Caco-2 (cell line): ENCODE data around the gene KIAA1958. TPM values are rescaled to one million over a fixed set of nuclear protein-coding genes. Genes with fewer than 3 reads are reported as not detected.

Source experiments
- BruUV-seq: library from RNA; stranded (reverse); fragments of 400-500 nt; replicated peaks from 2 replicates; lab custom pipeline; 2021; lab: Mats Ljungman, UMichigan
- CTCF ChIA-PET: fragments of 300-600 bp; sonication (Branson Sonifier 250); formaldehyde crosslinking; loops from one replicate; lab custom pipeline; 2022; ENCODE audit warnings: antibody characterized with exemption; lab: Charles Lee
- POLR2A ChIA-PET: fragments of 300-600 bp; sonication (Branson Sonifier 250); formaldehyde crosslinking; loops from one replicate; lab custom pipeline; 2022; ENCODE audit warnings: antibody characterized with exemption; lab: Charles Lee
- DNase-seq, 2 experiments: peaks; one replicate each; pipeline versions ENCODE4 v3.0.0 to v3.0.0-alpha.2; 2020 to 2022
- H3K27me3 ChIP-seq: replicated peaks from 2 replicates; pipeline ENCODE4 v1.6.0; 2011; ENCODE audit warnings: low read length; ENCODE audit not compliant: control insufficient read depth, insufficient read depth
- H3K36me3 ChIP-seq: 2 replicates; pipeline ENCODE4 v1.5.1; 2011; ENCODE audit warnings: low read length; ENCODE audit not compliant: control insufficient read depth, insufficient read depth
- H3K4me1 ChIP-seq: fragments of 250-450 bp; sonication (Bioruptor Pico); 2 replicates; pipeline ENCODE4 v1.5.1; 2020; ENCODE audit warnings: mild to moderate bottlenecking
- H3K4me3 ChIP-seq: 2 replicates; pipeline ENCODE4 v1.5.1; 2011; ENCODE audit warnings: low read depth, mild to moderate bottlenecking, control low read depth, low read length
- H3K9me3 ChIP-seq: fragments of 250-450 bp; sonication (Bioruptor Pico); 2 replicates; pipeline ENCODE4 v1.5.1; 2020; ENCODE audit warnings: mild to moderate bottlenecking, moderate library complexity
- H3K27ac Mint-ChIP-seq: one replicate; pipeline ENCODE4 v1.8.0; 2022; ENCODE audit warnings: mixed read lengths; ENCODE audit not compliant: unreplicated experiment
- H3K27me3 Mint-ChIP-seq: one replicate; pipeline ENCODE4 v1.8.0; 2022; ENCODE audit warnings: mixed read lengths; ENCODE audit not compliant: insufficient read depth, unreplicated experiment
- H3K36me3 Mint-ChIP-seq: one replicate; pipeline ENCODE4 v1.8.0; 2022; ENCODE audit warnings: mild to moderate bottlenecking, mixed read lengths; ENCODE audit not compliant: insufficient read depth, unreplicated experiment
- H3K4me1 Mint-ChIP-seq: one replicate; pipeline ENCODE4 v1.8.0; 2022; ENCODE audit warnings: low read depth, mixed read lengths; ENCODE audit not compliant: unreplicated experiment
- H3K4me3 Mint-ChIP-seq: one replicate; pipeline ENCODE4 v1.8.0; 2022; ENCODE audit warnings: mild to moderate bottlenecking, moderate library complexity, mixed read lengths; ENCODE audit not compliant: unreplicated experiment
- H3K9me3 Mint-ChIP-seq: one replicate; pipeline ENCODE4 v1.8.0; 2022; ENCODE audit warnings: mixed read lengths; ENCODE audit not compliant: unreplicated experiment
- intact Hi-C: fragments of 100-400 bp; cut with micrococcal nuclease; formaldehyde crosslinking; loops from one replicate; pipeline ENCODE4 v1.10.0; 2022; ENCODE audit not compliant: unreplicated experiment
- total RNA-seq: library from RNA; stranded (reverse); gene quantifications from 2 replicates; pipeline ENCODE4 v1.2.3, GENCODE V29; 2022
- TF ChIP-seq, protein P1 (sequence below), 2 experiments: fragments of 200-600 bp in 1 of 2; IDR thresholded peaks; 1 replicate in 1 of 2; 2 replicates in 1 of 2; pipeline versions ENCODE4 v1.5.1 to v1.8.0; 2011 to 2022; ENCODE audit warnings: antibody characterized with exemption in 1 of 2, control low read depth in 1 of 2, inconsistent platforms in 1 of 2, low read depth in 1 of 2, low read length in 1 of 2, mild to moderate bottlenecking in 1 of 2, moderate library complexity in 1 of 2; ENCODE audit not compliant: insufficient read depth in 1 of 2, severe bottlenecking in 1 of 2, unreplicated experiment in 1 of 2

KIAA1958 gene
- total RNA-seq, 1 experiment from 2014 or later: 20.0 TPM

- H3K4me1 Mint-ChIP-seq: peaks cover 15% of the 10 kb centered on the region
- Histone ChIP-seq H3K9me3 (no peaks in the 10 kb centered on the region), H3K4me1 (peaks cover 8% of the 10 kb centered on the region), H3K36me3 (no peaks in the 10 kb centered on the region), H3K27me3 (no peaks in the 10 kb centered on the region), H3K4me3 (no peak overlapping the region)
- peaks cover 10% of the 10 kb centered on the region for H3K9me3 Mint-ChIP-seq
- no peak overlapping the region for H3K27ac Mint-ChIP-seq
- no peak overlapping the region for H3K4me3 Mint-ChIP-seq
- H3K36me3 Mint-ChIP-seq: peaks cover 6% of the 10 kb centered on the region
- BruUV-seq: no TSS peak
- no peak for DNase-seq
- intact Hi-C loops: no loop called here
- ChIA-PET POLR2A (no interaction called here), CTCF (no interaction called here)
- TF ChIP-seq, protein P1, sequence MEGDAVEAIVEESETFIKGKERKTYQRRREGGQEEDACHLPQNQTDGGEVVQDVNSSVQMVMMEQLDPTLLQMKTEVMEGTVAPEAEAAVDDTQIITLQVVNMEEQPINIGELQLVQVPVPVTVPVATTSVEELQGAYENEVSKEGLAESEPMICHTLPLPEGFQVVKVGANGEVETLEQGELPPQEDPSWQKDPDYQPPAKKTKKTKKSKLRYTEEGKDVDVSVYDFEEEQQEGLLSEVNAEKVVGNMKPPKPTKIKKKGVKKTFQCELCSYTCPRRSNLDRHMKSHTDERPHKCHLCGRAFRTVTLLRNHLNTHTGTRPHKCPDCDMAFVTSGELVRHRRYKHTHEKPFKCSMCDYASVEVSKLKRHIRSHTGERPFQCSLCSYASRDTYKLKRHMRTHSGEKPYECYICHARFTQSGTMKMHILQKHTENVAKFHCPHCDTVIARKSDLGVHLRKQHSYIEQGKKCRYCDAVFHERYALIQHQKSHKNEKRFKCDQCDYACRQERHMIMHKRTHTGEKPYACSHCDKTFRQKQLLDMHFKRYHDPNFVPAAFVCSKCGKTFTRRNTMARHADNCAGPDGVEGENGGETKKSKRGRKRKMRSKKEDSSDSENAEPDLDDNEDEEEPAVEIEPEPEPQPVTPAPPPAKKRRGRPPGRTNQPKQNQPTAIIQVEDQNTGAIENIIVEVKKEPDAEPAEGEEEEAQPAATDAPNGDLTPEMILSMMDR (IDR thresholded peaks at IDR 0.05; ENCODE audit: insufficient read depth in 1 of 2, low read depth in 1 of 2, low read length in 1 of 2, severe bottlenecking in 1 of 2, unreplicated experiment in 1 of 2): no peak
- no peaks in the 10 kb centered on the region for H3K27me3 Mint-ChIP-seq
Observed at GRCh38 chr9:112529316-112529715, 42.7 kb downstream of the KIAA1958 start.

GRCh38 chr9:112530751-112531205 is 44.2 kb downstream of the KIAA1958 start:
- no peaks in the 10 kb centered on the region for H3K36me3 ChIP-seq
- DNase-seq: no peak
- Mint-ChIP-seq H3K4me1 (peaks cover 15% of the 10 kb centered on the region), H3K4me3 (no peak overlapping the region), H3K27ac (no peak overlapping the region), H3K27me3 (no peaks in the 10 kb centered on the region), H3K36me3 (peaks cover 6% of the 10 kb centered on the region), H3K9me3 (peaks cover 6% of the 10 kb centered on the region)
- ChIA-PET POLR2A (no interaction called here), CTCF (no interaction called here)
- H3K27me3 ChIP-seq: no peaks in the 10 kb centered on the region
- no TSS peak for BruUV-seq
- no peak overlapping the region for H3K4me3 ChIP-seq
- peaks cover 8% of the 10 kb centered on the region for H3K4me1 ChIP-seq
- TF ChIP-seq, protein P1 (IDR thresholded peaks at IDR 0.05; ENCODE audit: insufficient read depth in 1 of 2, low read depth in 1 of 2, low read length in 1 of 2, severe bottlenecking in 1 of 2, unreplicated experiment in 1 of 2): no peak
- intact Hi-C loops: no loop called here
- H3K9me3 ChIP-seq: no peaks in the 10 kb centered on the region

- no peak for DNase-seq
Observed at GRCh38 chr9:112531666-112532282, 45.1 kb downstream of the KIAA1958 start.

More at GRCh38 chr9:112531666-112532282, 45.1 kb downstream of the KIAA1958 start:
- peaks cover 6% of the 10 kb centered on the region for H3K36me3 Mint-ChIP-seq
- no peak overlapping the region for H3K4me3 Mint-ChIP-seq
- Histone ChIP-seq H3K4me1 (peaks cover 8% of the 10 kb centered on the region), H3K27me3 (no peaks in the 10 kb centered on the region), H3K4me3 (no peak overlapping the region), H3K9me3 (no peaks in the 10 kb centered on the region), H3K36me3 (no peaks in the 10 kb centered on the region)
- no peaks in the 10 kb centered on the region for H3K27me3 Mint-ChIP-seq
- H3K27ac Mint-ChIP-seq: no peak overlapping the region
- ChIA-PET CTCF (no interaction called here), POLR2A (no interaction called here)
- TF ChIP-seq, protein P1 (IDR thresholded peaks at IDR 0.05; ENCODE audit: insufficient read depth in 1 of 2, low read depth in 1 of 2, low read length in 1 of 2, severe bottlenecking in 1 of 2, unreplicated experiment in 1 of 2): no peak
- peaks cover 15% of the 10 kb centered on the region for H3K4me1 Mint-ChIP-seq
- no peaks in the 10 kb centered on the region for H3K9me3 Mint-ChIP-seq
- BruUV-seq: no TSS peak
- intact Hi-C loops: no loop called here
